K562 (cell line): ENCODE measurements around the gene CYB5D1. TPM values are rescaled to one million over a fixed set of nuclear protein-coding genes. Genes with fewer than 3 reads are reported as not detected.

Source experiments
- ASH1L ChIP-seq: fragments of 450-650 bp; IDR thresholded peaks from 2 replicates; pipeline ENCODE4 v1.6.1; 2018; ENCODE audit warnings: borderline replicate concordance, mild to moderate bottlenecking, low read depth; ENCODE audit not compliant: partially characterized antibody
- CEBPZ ChIP-seq: fragments of 150-350 bp; IDR thresholded peaks from 2 replicates; pipeline ENCODE4 v1.6.1; 2014; ENCODE audit warnings: low read depth, mild to moderate bottlenecking, low read length, borderline replicate concordance
- E2F4 ChIP-seq: sonication (generic); formaldehyde crosslinking; IDR thresholded peaks from 2 replicates; pipeline ENCODE4 v1.8.0; 2022; ENCODE audit warnings: mild to moderate bottlenecking, low read depth, missing genetic modification reagents
- EP400 ChIP-seq: fragments of 450-650 bp; IDR thresholded peaks from 2 replicates; pipeline ENCODE4 v1.6.1; 2017; ENCODE audit warnings: antibody characterized with exemption, mild to moderate bottlenecking, moderate library complexity
- JUND ChIP-seq, 2 experiments: IDR thresholded peaks; 2 replicates in 1 of 2; 3 replicates in 1 of 2; pipeline ENCODE4 v1.6.1; 2011; ENCODE audit warnings: borderline replicate concordance in 2 of 2, low read depth in 2 of 2, low read length in 2 of 2, improper control_type of control experiment in 1 of 2, missing biosample characterization in 1 of 2, missing genetic modification characterization in 1 of 2, missing genetic modification reagents in 1 of 2
- MAFK ChIP-seq: IDR thresholded peaks from 2 replicates; pipeline ENCODE4 v1.6.1; 2011; ENCODE audit warnings: low read length, improper control_type of control experiment
- MAX ChIP-seq: sonication (generic); formaldehyde crosslinking; IDR thresholded peaks from 2 replicates; pipeline ENCODE4 v1.9.0; 2022; ENCODE audit warnings: mild to moderate bottlenecking, missing genetic modification reagents
- MXD1 ChIP-seq: fragments of 250-450 bp; sonication (Bioruptor Pico); IDR thresholded peaks from 2 replicates; pipeline ENCODE4 v1.8.0; 2021; ENCODE audit warnings: borderline replicate concordance, mild to moderate bottlenecking, moderate library complexity; ENCODE audit not compliant: poor library complexity, severe bottlenecking
- NKRF ChIP-seq: fragments of 450-650 bp; IDR thresholded peaks from 2 replicates; pipeline ENCODE4 v1.6.1; 2016; ENCODE audit warnings: borderline replicate concordance
- POLR2AphosphoS5 ChIP-seq: IDR thresholded peaks from 2 replicates; pipeline ENCODE4 v1.6.1; 2011; ENCODE audit warnings: mild to moderate bottlenecking, low read depth, low read length, moderate library complexity; ENCODE audit not compliant: control insufficient read depth, insufficient read depth
- RAD21 ChIP-seq, 2 experiments: fragments of 250-450 bp in 1 of 2; fragments of 450-650 bp in 1 of 2; sonication (Bioruptor Pico) in 1 of 2; formaldehyde crosslinking in 1 of 2; IDR thresholded peaks in 1 of 2; conservative IDR thresholded peaks in 1 of 2; 2 replicates each; pipeline versions ENCODE4 v1.4.0 to v1.8.0; 2020 to 2022; ENCODE audit warnings: mild to moderate bottlenecking in 2 of 2, moderate library complexity in 1 of 2
- TAF9B ChIP-seq: fragments of 450-650 bp; IDR thresholded peaks from 2 replicates; pipeline ENCODE4 v1.6.1; 2018; ENCODE audit warnings: mild to moderate bottlenecking; ENCODE audit not compliant: partially characterized antibody
- TOE1 ChIP-seq, 2 experiments: fragments of 450-650 bp in 1 of 2; sonication (generic) in 1 of 2; formaldehyde crosslinking in 1 of 2; IDR thresholded peaks; 2 replicates each; pipeline versions ENCODE4 v1.7.1 to v1.8.0; 2016 to 2022; ENCODE audit warnings: borderline replicate concordance in 2 of 2, mild to moderate bottlenecking in 2 of 2, antibody characterized with exemption in 1 of 2, inconsistent platforms in 1 of 2, low read depth in 1 of 2, missing genetic modification reagents in 1 of 2, moderate library complexity in 1 of 2
- ZNF316 ChIP-seq: fragments of 450-650 bp; IDR thresholded peaks from 2 replicates; pipeline ENCODE4 v1.6.1; 2016
- ZNF764 ChIP-seq: fragments of 250-450 bp; sonication (Bioruptor Pico); IDR thresholded peaks from 2 replicates; pipeline ENCODE4 v1.4.0; 2020; ENCODE audit warnings: low read depth, mild to moderate bottlenecking, moderate library complexity
- ZSCAN32 ChIP-seq: fragments of 450-650 bp; formaldehyde crosslinking; IDR thresholded peaks from 2 replicates; pipeline ENCODE4 v1.4.0; 2020; ENCODE audit warnings: mild to moderate bottlenecking, moderate library complexity
- polyA plus RNA-seq, 8 experiments: library from polyadenylated mRNA; depleted of rRNA in 4 of 8; stranded (reverse) in 5 of 8; unstranded in 3 of 8; fragments of >200 nt; fragmentation: Nextera tagmentation in 2 of 8; fragmentation: Illumina TruSeq in 1 of 8; extraction: Ambion mirVana in 2 of 8; extraction: Trizol in 1 of 8; gene quantifications; 2 replicates each; pipeline versions ENCODE4 v1.2.1 to v1.2.3, GENCODE V29; 2011 to 2014; ENCODE audit warnings: inconsistent platforms in 1 of 8, missing spikeins in 1 of 8
- total RNA-seq, 7 experiments: library from RNA; depleted of rRNA in 6 of 7; stranded (reverse); fragments of >200 nt in 6 of 7; fragmentation: Illumina TruSeq in 2 of 7; extraction: Trizol in 2 of 7; gene quantifications; 2 replicates each; pipeline versions ENCODE4 v1.2.1 to v1.2.3, GENCODE V29; 2011 to 2021; ENCODE audit warnings: low replicate concordance in 1 of 7

Gene CYB5D1
- total and polyA plus RNA-seq, 9 of the 15 experiments (the other 6 are each of a cell fraction or from before 2014, with no cell fraction given) = 2.4 to 7.9 (median 5.7) TPM

GRCh38 chr17:7842380-7843256 lies 15.2 kb upstream of the CYB5D1 start (continued):
- no peak; the same call in 1 of the 2 replicates for TF ChIP-seq NKRF
- no peak for TF ChIP-seq ASH1L
- no peak for TF ChIP-seq TOE1 (IDR thresholded peaks at IDR 0.05; ENCODE audit: borderline replicate concordance)
- no peak for TF ChIP-seq TOE1 (CRISPR knock-in tag; IDR thresholded peaks at IDR 0.05; ENCODE audit: borderline replicate concordance, low read depth)
- TF ChIP-seq E2F4 (CRISPR knock-in tag) = 0 out of 2 replicates have a peak, but pooled peaks have one; percentile 23
- no peak for TF ChIP-seq CEBPZ
- peak; percentile 55 for TF ChIP-seq JUND (IDR thresholded peaks at IDR 0.05; ENCODE audit: borderline replicate concordance, low read depth, low read length)
- TF ChIP-seq JUND (tag; IDR thresholded peaks at IDR 0.05; ENCODE audit: borderline replicate concordance, low read depth, low read length) = peak; percentile 60; the same call in 1 of the 3 replicates
- TF ChIP-seq MAX (CRISPR knock-in tag) = peak; percentile 11
- TF ChIP-seq ZNF316 = peak; percentile 74
- peak; percentile 50; the same call in 1 of the 2 replicates for TF ChIP-seq POLR2AphosphoS5
- TF ChIP-seq ZNF764 = no peak
- peak; percentile 62; the same call in 1 of the 2 replicates for TF ChIP-seq MAFK
- no peak for TF ChIP-seq ZSCAN32 (CRISPR knock-in tag)
- TF ChIP-seq EP400 = 0 out of 2 replicates have a peak, but pooled peaks have one; percentile 24
- peak; percentile 17 for TF ChIP-seq TAF9B
- no peak for TF ChIP-seq RAD21 (CRISPR knock-in tag; conservative IDR thresholded peaks at IDR 0.05 in 1 of 2, IDR thresholded peaks at IDR 0.05 in 1 of 2)
- TF ChIP-seq MXD1 = no peak
